Natural killer cell (primary cell): Measurements from ENCODE around the gene CFAP58. TPM values are rescaled to one million over a fixed set of nuclear protein-coding genes. Genes with fewer than 3 reads are reported as not detected.

Source experiments
- ATAC-seq, 3 donors: fragments of 150-1000 bp in 2 of 3; fragments of 200-7000 bp in 1 of 3; cut with Tn5 transposase; 1 replicate in 1 of 3; 2 replicates in 2 of 3; pipeline ENCODE4 v1.10.0; 2021; ENCODE audit warnings: mild to moderate bottlenecking in 2 of 3, moderate library complexity in 2 of 3
- DNase-seq, 2 donors: peaks; one replicate each; pipeline versions ENCODE4 v3.0.0 to v3.0.0-alpha.2; 2013 to 2021; ENCODE audit warnings: mixed read lengths in 1 of 2
- H3K27ac ChIP-seq: one replicate; pipeline ENCODE4 v1.5.1; 2013; ENCODE audit warnings: mild to moderate bottlenecking, low read length
- H3K27me3 ChIP-seq: one replicate; pipeline ENCODE4 v1.6.1; 2013; ENCODE audit warnings: low read length; ENCODE audit not compliant: control insufficient read depth, insufficient read depth
- H3K36me3 ChIP-seq: one replicate; pipeline ENCODE4 v1.6.1; 2013; ENCODE audit warnings: low read length; ENCODE audit not compliant: control insufficient read depth, insufficient read depth
- H3K4me1 ChIP-seq: one replicate; pipeline ENCODE4 v1.6.1; 2013; ENCODE audit warnings: low read length; ENCODE audit not compliant: control insufficient read depth, insufficient read depth
- H3K4me3 ChIP-seq: one replicate; pipeline ENCODE4 v1.5.1; 2013; ENCODE audit warnings: low read length
- H3K9me3 ChIP-seq: one replicate; pipeline ENCODE4 v1.6.1; 2013; ENCODE audit warnings: low read length; ENCODE audit not compliant: control insufficient read depth, insufficient read depth
- H3K27ac Mint-ChIP-seq, 2 donors: one replicate each; pipeline ENCODE4 v1.8.0; 2022; ENCODE audit warnings: mild to moderate bottlenecking in 2 of 2, mixed read lengths in 2 of 2, moderate library complexity in 1 of 2
- H3K27me3 Mint-ChIP-seq, 2 donors: one replicate each; pipeline ENCODE4 v1.8.0; 2022; ENCODE audit warnings: low read depth in 2 of 2, mixed read lengths in 2 of 2
- H3K36me3 Mint-ChIP-seq: one replicate; pipeline ENCODE4 v1.8.0; 2022; ENCODE audit warnings: mixed read lengths
- H3K4me1 Mint-ChIP-seq, 2 donors: one replicate each; pipeline ENCODE4 v1.8.0; 2022; ENCODE audit warnings: mixed read lengths in 2 of 2
- H3K4me3 Mint-ChIP-seq: one replicate; pipeline ENCODE4 v1.8.0; 2022; ENCODE audit warnings: mild to moderate bottlenecking, moderate library complexity, mixed read lengths
- H3K9me3 Mint-ChIP-seq, 2 donors: one replicate each; pipeline ENCODE4 v1.8.0; 2022; ENCODE audit warnings: mixed read lengths in 2 of 2
- CTCF ChIP-seq: fragments of 200-600 bp; IDR thresholded peaks from one replicate; pipeline ENCODE4 v1.8.0; 2022; ENCODE audit warnings: antibody characterized with exemption
- WGBS: methylation state at CpG from one replicate; pipeline ENCODE4 v1.1.7; 2013; ENCODE audit warnings: missing lambda C conversion rate; ENCODE audit not compliant: insufficient coverage; 5-methylcytosine and 5-hydroxymethylcytosine counted together
- intact Hi-C: fragments of 100-400 bp; cut with micrococcal nuclease; formaldehyde crosslinking; loops from one replicate; pipeline ENCODE4 v1.14.2; 2022
- total RNA-seq, 4 donors: library from RNA; stranded (reverse); fragments of 120-200 nt in 1 of 4; gene quantifications; one replicate each; pipeline versions ENCODE4 v1.2.3 to v1.2.4, GENCODE V29; 2013 to 2022

The CFAP58 gene
- total RNA-seq, 3 donors from 2014 or later (not counting 1 experiment from before 2014, with no cell fraction given): 0.07 to 0.15 (median 0.11) TPM

- TF ChIP-seq CTCF: no peak
- Histone ChIP-seq H3K27ac (peak overlapping the region; percentile 47), H3K27me3 (no peaks in the 10 kb centered on the region), H3K36me3 (no peaks in the 10 kb centered on the region), H3K9me3 (no peaks in the 10 kb centered on the region), H3K4me3 (no peak overlapping the region), H3K4me1 (peaks cover 41% of the 10 kb centered on the region)
- DNase-seq (peak in 1 of 2 donors; percentile 22), ATAC-seq (no peak)
- no peak overlapping the region for H3K27ac Mint-ChIP-seq
- peaks cover 18 to 31% of the 10 kb centered on the region in 2 donors for H3K4me1 Mint-ChIP-seq
- peaks cover 2 to 5% of the 10 kb centered on the region in 2 donors for H3K9me3 Mint-ChIP-seq
- WGBS: 59% methylated on average over 4 of the region's 5 CpGs
- H3K27me3 Mint-ChIP-seq: no peaks in the 10 kb centered on the region
- intact Hi-C loops: loop anchor here (1.0 to 2.0 kb wide), 4 partner anchors 17 to 80 kb away; partner anchors contain the start of gene GSTO2
- H3K4me3 Mint-ChIP-seq: no peak overlapping the region
- H3K36me3 Mint-ChIP-seq: no peaks in the 10 kb centered on the region
Measured at GRCh38 chr10:104349623-104350126, 4.0 kb upstream of the CFAP58 start.

GRCh38 chr10:104350127-104350635 is 3.5 kb upstream of the CFAP58 start:
- intact Hi-C loops: loop anchor here (1.0 to 2.0 kb wide), 4 partner anchors 17 to 81 kb away; partner anchors contain the start of gene GSTO2
- DNase-seq (peak in 1 of 2 donors; percentile 84), ATAC-seq (peak; percentile 68 to 72 (median 71))
- TF ChIP-seq CTCF: peak; percentile 73
- H3K36me3 ChIP-seq: no peaks in the 10 kb centered on the region
- H3K4me3 Mint-ChIP-seq: no peak overlapping the region
- H3K4me3 ChIP-seq: no peak overlapping the region
- H3K36me3 Mint-ChIP-seq: no peaks in the 10 kb centered on the region
- H3K9me3 ChIP-seq: no peaks in the 10 kb centered on the region
- WGBS: 33% methylated on average over 5 of the region's 6 CpGs
- H3K27ac Mint-ChIP-seq: no peak overlapping the region
- H3K4me1 Mint-ChIP-seq: peaks cover 16 to 29% of the 10 kb centered on the region in 2 donors
- peaks cover 41% of the 10 kb centered on the region for H3K4me1 ChIP-seq
- H3K27ac ChIP-seq: peak overlapping the region; percentile 47
- H3K9me3 Mint-ChIP-seq: peaks cover 2 to 5% of the 10 kb centered on the region in 2 donors
- H3K27me3 ChIP-seq: no peaks in the 10 kb centered on the region
- H3K27me3 Mint-ChIP-seq: no peaks in the 10 kb centered on the region

GRCh38 chr10:104351061-104351702 is 2.5 kb upstream of the CFAP58 start:
- Mint-ChIP-seq H3K36me3 (no peaks in the 10 kb centered on the region), H3K27ac (no peak overlapping the region), H3K4me1 (peaks cover 6 to 19% of the 10 kb centered on the region in 2 donors), H3K27me3 (no peaks in the 10 kb centered on the region), H3K9me3 (no peaks in the 10 kb centered on the region), H3K4me3 (peak overlapping the region; percentile 70)
- Histone ChIP-seq H3K4me1 (peaks cover 37% of the 10 kb centered on the region), H3K27me3 (no peaks in the 10 kb centered on the region), H3K27ac (peak overlapping the region; percentile 46), H3K4me3 (no peak overlapping the region), H3K36me3 (no peaks in the 10 kb centered on the region), H3K9me3 (no peaks in the 10 kb centered on the region)
- DNase-seq: peak in 1 of 2 donors; percentile 35
- TF ChIP-seq CTCF: no peak
- intact Hi-C loops: loop anchor here (2.0 kb wide), 1 partner anchor 18 kb away; no protein-coding TSS in a partner anchor
- 45% methylated on average over 2 of the region's 2 CpGs for WGBS
- peak in 2 of 3 donors; percentile 11 to 45 for ATAC-seq
